Occipital lobe (tissue), 2 donors: ENCODE data around the gene TAX1BP1. TPM values are rescaled to one million over a fixed set of nuclear protein-coding genes. Genes with fewer than 3 reads are reported as not detected.
A peak's percentile ranks its signal among the peaks of the same experiment; 100 is the strongest.
"Not testable (repeated sequence)": the region's sequence is repeated elsewhere in the genome, so short reads cannot be mapped to it uniquely, and the experiment has no call there.

Experiments used
- DNase-seq: peaks from one replicate; lab custom pipeline; 2025; lab: John Stamatoyannopoulos, UW
- total RNA-seq: library from RNA; depleted of rRNA; stranded (reverse); fragments of >200 nt; gene quantifications from one replicate; pipeline ENCODE4 v1.2.3, GENCODE V29; 2014

Gene TAX1BP1
- total RNA-seq, 1 donor from 2014 or later: 81.1 TPM

DNA sequence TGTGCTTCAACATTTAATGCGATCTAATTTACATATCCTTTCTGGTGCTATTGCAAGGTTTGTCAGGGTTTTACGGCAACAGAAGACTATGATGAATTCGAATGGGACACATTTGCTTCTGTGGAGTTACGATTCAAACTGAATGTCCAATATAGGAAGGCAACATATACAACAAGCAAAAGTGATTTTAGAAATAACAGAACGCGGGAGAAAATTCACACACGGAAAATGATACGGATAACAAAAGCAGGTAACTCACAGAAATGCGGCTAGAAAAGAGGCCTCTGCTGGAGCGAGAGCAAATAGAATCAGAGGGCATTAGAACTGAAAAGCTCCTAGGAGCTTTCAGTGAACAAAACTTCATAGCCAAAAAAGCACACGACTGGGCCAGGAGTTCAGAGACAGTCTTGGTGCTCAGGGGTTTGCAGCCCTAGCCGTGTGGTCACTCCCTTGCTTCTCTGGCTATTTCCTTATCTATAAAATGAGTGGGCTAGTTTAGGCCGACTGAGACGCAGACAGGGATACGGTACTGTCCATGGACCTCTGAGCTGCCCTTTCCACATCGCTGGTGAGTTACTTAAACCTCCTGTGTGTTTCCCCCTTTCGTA, 557 bp upstream of the TAX1BP1 start:
- no peak for DNase-seq

DNA sequence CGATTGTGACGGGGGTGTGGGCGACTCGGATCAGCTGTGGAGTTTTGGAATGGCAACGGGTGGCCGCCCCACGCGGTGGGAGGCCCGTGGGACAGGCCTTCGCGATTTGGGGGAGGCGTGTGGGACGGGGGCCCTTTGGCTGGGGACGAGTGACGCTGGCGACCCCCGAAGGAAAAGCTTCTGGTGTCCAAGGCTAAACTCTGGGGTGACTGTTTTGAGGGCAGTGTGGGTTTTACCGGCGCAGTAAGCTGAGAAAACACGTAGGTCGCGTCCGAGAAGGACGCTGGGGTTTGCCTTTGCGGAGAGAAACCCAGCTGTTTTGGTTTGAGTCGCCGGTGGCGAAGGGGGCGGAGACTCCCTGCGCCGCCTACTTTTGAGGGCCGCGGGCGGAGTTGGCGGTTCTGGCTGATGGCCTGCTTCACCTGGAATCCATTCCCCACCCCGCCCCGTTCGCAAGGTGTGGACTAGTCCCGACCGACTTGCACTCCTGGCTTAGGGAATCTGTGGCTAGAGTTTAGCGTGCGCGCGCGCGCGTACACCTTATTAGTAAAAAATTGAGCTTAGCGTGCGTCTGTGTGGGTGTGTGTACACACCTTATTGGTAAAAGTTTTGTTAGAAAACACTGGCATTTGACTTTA, 606 bp downstream of the TAX1BP1 start:
- DNase-seq: peak; percentile 40

DNA sequence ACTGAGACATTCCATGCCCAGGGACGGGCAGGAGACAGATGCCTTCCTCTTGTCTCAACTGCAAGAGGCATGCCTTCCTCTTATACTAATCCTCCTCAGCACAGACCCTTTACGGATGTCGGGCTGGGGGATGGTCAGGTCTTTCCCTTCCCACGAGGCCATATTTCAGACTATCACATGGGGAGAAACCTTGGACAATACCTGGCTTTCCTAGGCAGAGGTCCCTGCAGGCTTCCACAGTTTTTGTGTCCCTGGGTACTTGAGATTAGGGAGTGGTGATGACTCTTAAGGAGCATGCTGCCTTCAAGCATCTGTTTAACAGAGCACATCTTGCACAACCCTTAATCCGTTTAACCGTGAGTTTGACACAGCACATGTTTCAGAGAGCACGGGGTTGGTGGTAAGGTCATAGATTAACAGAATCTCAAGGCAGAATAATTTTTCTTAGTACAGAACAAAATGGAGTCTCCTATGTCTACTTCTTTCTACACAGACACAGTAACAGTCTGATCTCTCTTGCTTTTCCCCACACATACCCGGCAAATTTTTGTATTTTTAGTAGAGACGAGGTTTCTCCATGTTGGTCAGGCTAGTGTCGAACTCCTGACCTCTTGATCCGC, 2.2 kb downstream of the TAX1BP1 start:
- DNase-seq: not testable (repeated sequence)

DNA sequence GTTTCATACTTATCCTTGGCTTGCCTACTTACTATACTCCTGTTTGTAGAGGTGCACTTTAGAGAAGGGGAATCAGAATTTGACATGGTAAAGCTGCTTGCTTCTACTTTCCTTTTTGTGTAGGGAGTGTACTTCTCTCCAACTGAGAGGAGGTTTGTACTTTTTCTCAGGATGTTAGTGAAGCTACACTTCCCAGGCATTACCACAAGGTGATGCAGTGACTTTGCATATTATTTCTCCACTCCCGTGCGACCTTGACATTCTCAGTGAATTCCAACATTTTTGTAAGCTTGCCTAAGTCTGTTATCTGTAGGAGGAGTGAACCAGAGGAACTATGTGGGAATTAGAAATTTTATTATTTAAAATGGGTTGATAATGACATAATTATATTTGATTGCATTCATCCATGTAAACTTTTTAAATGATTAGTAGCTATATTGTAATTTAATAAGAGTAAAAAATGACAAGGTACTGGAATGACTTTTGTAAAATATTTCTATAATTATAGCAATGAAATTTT, 5.2 kb downstream of the TAX1BP1 start:
- no peak for DNase-seq

DNA sequence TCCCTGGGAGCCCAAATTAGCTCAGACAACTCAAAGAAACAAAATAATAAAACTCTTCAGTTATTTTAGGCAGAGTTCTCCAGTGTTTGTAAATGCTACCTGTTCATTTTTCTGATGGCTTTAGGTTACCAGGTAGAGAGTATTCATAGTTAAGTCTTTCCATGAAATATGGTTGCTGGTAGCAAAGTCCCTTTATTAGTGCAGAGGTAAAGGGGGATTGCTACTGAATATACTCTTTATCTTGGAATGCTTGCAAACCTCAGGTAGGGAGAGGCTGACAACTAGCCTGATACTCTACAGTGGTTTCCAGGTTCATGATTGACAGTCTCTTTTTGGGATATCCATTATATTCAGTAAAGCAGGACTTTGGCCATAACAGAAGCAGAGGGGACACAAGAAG, 6.5 kb downstream of the TAX1BP1 start:
- DNase-seq: no peak

DNA sequence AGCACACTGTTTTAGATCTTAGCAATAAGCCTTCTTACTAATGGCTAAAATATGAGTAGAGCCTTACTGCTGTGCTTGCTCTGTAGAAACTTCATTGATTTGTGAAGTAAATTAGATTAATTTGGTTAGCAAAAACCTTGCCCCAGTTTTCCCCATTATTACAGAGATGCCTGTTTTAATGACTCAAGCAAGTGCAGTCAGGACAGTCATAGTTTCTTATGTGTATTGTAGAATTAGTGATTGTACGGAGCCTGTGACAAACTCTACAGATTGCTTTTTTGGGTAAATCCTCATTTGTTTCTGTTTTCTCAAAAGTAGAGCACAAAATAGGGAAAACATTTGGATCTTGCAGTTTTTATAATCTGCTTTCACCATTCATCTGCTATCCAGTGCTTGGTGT, 7.0 kb downstream of the TAX1BP1 start:
- DNase-seq: no peak

DNA sequence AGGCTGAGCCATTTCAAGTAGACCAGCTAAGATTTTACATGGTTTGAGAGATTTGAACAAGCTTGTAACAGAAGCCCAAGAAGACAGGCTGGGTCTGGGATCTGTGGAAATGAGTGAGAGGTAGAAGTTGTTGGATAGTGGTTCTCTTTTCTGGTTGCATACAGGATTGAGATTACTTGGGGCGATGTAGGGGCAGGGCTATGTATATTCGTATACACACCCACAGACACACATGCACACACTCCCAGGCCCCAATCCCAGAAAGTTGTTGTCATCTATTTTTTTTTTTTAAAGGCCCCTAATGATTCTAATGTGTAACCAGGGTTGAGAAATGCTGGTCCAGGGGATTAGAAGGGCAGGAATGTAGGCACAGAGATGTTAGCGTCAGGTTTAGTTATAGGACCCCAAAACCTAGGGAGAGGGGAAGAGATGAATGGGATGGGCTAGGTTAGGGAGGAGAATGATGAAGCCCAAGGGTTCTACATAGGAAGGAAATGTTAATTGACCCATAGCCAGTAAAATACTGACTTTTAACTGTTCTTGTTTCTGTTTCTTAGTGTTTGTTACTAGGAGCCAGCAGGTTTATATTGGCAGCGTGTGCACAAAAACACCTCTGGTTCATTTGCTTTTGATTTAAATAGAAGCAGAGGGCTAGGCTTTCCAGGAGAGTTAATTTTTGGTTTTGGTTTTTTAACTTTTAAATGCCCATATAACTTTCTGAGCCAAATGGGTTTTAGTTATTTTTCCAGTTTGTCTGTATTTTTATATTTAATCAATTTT, 7.8 kb downstream of the TAX1BP1 start:
- DNase-seq: no peak

DNA sequence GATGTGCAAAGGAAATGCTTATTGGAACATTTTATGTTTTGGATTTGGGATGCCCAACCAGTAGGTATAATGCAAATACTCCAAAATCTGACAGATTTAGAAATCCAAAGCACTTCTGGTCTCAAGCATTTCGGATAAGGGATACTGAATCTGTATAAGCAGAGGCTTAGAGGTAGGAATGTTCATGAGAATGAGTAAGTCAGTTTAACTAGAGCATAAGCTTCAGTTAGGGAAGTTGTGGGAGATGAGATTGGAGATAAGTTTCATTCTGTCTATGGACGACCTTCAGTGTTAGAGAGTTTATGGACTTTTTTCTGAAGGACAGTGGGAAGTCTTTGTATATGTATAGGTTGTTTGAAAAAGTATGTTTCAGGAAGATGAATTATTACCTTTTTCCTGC, 10.4 kb downstream of the TAX1BP1 start:
- DNase-seq: no peak

DNA sequence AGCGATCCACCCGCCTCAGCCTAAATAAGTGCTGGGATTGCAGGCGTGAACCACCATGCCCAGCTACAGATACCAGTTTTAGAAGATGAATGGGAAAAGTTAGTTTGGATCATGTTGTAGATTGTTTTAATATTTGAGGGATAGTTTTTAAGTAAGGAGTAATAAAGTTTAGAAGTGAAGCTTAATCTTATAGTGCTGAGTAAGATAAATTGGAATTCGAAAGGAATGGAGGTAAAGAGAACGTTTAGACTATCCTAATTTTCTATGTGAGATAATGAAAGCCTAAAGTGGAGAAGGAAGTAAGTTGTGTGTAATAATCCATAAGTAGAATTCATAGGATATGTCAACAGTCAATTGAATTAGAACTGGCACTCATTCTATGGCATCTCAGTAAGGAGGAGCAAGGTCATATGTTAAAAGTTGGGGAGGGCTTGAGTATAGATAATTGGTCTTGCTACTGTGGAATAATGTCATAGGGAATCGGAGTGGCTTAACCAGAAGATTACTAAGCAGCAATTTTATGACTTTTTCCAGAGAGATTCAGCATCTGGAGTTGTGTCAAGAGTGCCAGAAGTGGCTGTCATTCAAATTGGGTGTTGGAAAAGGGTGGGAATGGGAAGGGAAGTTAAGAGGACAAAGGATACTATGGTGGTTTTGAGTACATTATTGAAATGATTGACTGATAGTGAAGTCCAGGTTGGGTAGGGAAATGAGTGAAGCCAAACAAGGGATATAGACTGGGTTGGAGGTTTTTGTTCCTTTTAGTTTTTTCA, 12.1 kb downstream of the TAX1BP1 start:
- no peak for DNase-seq

DNA sequence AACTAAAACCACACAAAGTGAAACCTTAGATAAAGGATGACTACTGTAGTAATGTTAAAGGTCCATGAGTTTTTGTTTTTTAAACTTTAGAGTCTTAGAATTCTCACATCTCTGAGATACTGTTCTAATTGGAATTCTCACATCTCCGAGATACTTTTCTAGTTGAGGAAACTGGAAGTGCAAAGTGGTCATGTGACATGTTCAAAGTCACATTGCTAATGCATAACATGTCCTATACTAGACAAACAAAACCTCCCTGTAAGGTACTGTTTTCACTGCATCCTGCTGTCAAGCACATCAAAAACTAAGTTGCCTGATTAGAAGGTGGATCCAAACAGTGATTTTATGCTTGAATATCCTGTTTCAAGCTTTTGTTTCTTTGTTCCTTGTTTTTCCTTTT, 13.9 kb downstream of the TAX1BP1 start:
- DNase-seq: no peak

DNA sequence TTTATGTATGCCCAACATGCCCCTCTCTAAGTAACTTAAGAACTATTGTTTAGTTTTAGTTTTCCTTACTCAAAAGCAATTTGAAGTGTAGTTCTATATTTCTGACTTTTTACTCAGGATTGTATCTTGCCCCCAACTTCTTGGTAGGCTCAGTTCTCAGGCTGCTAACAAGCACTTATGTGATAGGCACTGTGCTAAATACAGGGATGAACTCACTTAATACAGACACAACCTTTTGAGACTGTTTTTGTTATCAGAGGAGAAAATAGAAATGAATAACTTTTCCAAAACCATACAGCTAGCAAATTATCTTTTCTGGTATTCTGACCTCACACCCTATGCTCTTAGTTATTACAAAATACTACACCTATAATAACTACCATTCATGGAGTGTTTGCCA, 16.3 kb downstream of the TAX1BP1 start:
- no peak for DNase-seq

DNA sequence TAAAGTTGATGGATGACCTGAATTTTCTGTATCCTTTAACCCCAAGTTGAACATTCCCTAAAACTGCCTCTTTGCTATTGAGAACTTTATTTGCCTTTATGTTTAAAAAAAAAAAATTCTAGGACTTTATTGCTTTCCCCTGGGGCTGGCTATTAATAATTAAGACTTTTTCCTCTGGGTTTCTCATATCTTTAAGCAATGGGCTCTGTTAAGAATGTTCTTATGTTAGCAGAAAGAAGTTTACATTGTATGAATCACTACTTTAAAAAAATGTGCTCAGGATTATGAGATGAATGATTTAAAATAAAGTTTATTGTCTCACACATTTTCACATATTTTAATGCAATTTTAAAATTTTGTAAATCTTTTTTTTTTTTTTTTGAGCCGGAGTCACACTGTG, 19.5 kb downstream of the TAX1BP1 start:
- DNase-seq: no peak

DNA sequence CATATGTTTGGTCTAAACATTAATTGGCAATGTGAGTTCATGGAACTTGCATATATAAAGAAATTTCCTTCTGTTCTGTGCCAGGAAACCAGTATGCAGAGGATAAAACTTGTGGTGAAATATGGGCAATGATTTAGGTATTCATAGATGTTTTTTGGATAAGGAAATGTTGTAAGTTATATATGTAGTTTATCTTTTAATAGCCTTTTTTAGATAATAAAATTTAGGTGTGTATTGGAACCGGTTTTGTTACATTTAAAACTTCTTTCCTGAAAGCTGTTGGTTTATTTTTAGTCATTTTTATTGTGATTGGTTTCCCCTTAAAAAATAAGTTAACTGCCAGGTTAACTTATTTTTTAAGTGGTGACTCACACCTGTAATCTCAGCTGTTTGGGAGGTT, 22.1 kb downstream of the TAX1BP1 start:
- DNase-seq: no peak

DNA sequence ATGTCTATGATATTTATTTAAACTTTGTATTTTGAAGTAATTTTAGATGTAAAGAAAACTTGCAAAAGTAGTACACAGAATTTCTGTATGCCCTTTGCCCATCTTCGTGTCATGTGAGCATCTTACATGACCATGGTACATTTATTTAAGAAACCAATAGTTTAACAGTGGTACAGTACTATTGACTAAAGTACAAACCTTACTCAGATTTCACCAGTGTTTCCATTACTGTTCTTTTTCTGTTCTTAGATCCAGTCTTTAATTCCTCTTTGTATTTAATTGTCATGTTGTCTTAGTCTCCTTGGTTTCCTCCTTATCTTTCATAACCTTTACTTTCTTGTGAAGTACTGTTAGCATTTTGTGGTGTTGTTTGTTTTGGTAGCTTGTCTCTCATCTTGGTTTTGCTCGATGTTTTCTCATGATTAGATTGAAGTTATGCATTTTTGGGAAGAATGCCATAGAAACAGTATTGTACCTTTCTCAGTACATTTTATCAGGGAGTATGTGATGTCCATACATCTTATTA, 24.1 kb downstream of the TAX1BP1 start:
- no peak for DNase-seq

DNA sequence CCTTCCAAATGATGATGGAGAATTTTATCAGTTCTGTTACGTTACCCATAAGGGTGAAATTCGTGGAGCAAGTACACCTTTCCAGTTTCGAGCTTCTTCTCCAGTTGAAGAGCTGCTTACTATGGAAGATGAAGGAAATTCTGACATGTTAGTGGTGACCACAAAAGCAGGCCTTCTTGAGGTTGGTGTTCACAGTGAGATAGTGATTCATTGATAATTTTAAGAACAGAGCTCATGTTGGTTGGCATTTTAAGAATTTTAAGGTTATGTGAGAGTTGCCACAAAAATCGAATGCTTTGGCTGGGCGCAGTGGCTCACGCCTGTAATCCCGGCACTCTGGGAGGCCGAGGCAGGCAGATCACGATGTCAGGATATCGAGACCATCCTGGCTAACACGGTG, 25.9 kb downstream of the TAX1BP1 start:
- DNase-seq: no peak

DNA sequence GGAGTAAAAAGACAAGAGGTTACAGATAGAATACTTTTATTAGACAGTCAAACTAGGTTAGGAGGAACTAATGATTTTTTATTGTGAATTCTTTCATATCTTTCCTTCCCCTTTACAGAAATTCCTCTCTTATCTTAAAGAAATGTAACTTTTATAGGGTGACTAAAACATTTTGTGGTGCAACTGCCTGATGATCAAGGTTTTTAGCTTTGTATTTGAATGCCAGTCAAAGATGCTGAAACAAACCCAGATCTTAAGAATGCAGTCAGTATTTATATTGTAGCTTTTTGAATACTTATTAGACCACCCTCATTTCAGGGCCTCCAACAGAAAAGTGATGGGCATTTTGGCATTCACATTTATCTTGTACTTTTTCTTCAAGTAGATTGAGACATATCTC, 27.4 kb downstream of the TAX1BP1 start:
- DNase-seq: no peak

DNA sequence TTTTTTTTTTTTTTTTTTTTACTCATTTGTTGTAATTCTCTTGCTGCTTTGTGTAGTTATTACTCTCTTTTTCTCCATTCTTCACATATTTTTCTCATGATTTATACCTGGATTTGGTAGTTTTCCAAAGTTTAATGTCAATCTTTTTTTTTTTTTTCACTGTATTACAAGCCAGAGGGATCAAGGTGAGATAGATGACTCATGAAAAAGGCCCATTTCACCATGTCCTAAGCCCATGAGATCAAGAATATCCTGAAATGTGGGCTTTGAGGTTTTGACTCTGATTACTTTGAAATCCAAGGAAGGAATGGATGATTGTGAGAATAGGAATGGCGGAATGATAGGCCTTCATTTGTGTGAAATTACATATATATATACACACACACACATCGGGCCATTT, 31.1 kb downstream of the TAX1BP1 start:
- no peak for DNase-seq

DNA sequence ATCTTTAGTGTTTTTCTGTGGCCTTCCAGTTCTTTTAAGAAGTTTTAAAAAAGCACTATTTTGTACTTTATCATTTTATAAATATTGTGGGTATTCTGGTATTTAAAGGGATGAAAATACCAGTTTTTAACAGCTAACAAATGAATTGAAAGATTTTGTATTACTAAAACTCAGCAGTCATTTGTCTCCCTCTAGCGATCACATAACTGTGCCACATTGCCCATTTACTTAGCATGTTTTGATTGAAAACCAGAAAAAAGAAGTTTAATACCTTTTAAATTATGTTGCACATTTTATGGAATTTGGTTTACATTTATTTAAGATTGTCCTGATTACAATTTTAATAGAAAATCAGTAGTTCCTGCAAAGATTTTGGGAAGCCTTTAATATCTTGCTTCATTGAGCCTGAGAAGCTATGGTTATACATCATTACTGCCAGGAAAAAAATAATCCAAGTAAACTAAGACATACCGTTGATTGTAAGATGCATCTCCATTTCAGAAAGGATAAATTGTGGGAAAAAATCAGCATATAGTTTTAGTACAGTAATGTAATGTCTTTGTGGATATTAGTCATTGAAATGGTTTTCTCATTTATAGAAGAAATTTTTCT, 34.9 kb downstream of the TAX1BP1 start:
- DNase-seq: no peak

DNA sequence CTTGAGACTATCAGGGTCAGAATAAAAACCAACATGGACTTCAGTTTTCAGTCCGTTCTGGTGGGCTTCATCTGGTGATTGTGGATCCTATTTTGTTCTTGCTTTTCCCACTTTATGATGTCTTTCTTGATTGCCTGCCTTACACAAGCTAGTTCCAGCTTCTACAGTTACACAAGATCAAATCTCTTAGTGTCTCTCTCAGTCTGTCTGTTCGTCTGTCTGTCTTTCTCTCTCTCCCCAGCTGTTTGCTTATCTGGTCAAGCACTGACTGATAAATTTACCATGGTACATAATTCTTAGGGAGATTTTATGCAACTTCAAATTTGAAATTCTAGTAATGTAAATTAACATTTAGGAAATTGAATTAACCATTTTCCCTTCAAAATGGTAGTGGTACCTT, 35.8 kb downstream of the TAX1BP1 start:
- no peak for DNase-seq

DNA sequence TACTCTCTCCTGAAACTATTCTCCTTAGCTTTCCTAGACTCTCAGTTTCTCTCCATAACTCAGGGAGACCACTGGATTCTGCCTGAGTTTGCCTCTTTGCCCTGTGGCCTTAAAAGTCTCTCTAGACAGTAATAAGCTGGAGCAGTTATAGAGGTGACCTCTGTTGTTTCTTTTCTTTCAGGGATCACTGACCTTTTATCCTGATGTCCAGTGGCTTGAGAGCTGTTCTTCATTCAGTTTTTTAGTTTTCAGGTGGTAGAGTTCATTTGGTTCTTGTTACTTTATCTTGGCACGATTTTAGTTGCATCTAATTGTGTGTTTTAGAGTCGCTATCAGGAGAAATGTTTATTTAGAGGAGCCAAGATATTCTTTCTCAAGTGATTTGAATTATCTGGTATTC, 37.7 kb downstream of the TAX1BP1 start:
- no peak for DNase-seq

DNA sequence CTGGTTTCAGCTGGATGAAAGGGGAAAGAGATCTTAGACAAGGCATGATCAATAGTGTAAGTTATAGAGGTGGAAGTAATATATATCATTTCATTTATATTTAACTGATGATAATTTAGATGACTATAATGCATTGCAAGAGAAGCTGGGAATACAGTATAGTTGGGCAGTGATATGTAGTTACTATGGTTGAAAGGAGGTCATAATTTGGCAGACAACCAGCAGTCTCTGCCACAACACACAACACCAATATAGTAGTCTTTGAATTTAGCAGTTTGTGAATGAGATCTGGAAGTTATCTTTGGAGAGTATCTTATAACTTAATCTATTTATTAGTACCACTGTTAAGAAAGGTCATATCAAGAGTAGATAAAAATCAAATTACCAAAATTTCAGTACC, 39.9 kb downstream of the TAX1BP1 start:
- DNase-seq: no peak
